HG02623 (cell line): ENCODE results near the gene TBX15.

Experiments
- ATAC-seq: cut with Tn5 transposase; IDR thresholded peaks from one replicate; pipeline ENCODE4 v1.9.1; 2021; ENCODE audit warnings: moderate library complexity; ENCODE audit not compliant: unreplicated experiment

TBX15 gene

DNA sequence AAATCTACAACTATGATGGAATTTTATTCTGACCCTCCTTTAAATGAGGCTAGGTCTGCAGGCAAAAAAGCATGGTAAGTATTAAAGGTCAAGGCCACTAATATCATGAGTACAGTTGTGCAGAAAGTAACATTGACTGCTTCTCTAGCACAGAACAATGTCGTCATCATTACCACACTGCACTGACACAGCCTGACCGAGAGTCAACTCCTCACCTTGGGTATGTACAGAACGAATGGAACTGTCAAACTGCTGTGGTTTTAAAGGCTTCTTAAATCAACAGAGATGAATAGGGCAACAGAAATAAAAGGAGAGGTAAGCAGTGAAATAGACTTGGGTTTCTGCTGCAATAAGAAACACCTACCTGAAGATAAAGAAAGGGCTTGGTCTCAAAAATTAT is 88.8 kb downstream of the TBX15 start:
- no peak for ATAC-seq

- no peak for ATAC-seq
These were observed 89.4 kb downstream of the TBX15 start for GRCh38 chr1:118898712-118899111.

DNA sequence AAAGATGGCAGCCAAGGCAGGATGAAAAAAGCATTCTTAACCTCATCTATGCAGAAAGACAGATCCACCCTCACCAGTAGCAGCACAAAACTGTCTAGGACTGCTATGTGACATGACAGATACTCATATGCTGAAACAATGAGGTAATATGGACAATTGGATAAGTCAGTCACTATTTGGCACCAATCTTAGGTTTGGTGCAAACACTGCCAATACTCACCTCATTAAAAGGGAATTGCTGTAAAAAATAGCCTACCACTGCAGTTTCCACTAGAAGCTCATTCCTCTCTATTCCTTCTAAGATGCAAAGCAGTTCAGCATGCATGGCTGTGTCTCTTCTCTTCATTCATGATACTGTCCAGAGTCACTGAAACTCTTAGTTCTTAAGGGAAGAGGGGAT is 91.7 kb downstream of the TBX15 start:
- no peak for ATAC-seq

GRCh38 chr1:118894836-118895235 is 93.3 kb downstream of the TBX15 start:
- ATAC-seq = no peak

DNA sequence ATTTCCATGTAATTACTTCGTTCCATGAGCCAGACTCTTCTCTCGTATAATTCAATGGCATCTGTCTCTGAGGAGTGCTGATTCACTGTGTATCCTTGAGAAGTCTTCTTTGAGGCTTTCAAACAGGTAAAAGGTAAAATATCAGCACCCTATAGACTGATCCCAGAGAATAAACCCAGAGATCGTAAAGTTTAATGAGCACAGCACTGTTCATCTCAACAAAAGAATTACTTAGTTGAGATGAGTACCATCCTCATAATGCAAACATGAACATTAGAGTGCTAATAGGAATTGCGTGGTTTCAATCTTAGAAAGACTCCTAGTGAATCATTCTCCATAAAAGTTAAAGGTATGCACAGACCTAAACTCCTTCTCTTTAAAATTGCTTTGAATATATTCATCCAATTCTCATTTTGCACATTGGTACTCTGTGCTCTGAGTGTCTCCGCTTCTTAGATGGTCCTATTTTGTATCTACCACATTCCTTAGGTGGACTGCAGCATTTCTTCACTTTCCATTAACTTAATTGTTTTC is 97.2 kb downstream of the TBX15 start:
- no peak for ATAC-seq

- ATAC-seq = no peak
These were observed 103.2 kb downstream of the TBX15 start for GRCh38 chr1:118884946-118885345.

DNA sequence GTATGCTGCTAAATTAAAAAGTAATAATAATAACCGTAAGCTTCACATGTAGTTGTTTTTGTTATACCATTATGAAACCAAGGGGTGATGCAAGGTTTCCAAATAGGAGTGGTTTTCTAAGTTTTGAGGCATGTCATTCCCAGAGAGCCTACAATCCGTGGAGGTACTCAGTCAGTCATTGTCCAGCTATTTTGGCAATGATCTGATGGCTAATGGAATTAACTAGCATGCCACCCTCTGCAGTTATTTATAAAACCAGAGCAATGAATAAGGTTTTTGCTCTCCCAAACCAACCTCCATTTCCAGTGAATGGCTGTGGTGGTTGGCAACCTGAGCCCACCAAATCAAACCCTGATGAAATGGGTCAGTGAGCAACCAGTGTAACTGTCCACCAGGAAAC is 106.4 kb downstream of the TBX15 start:
- ATAC-seq = no peak

DNA sequence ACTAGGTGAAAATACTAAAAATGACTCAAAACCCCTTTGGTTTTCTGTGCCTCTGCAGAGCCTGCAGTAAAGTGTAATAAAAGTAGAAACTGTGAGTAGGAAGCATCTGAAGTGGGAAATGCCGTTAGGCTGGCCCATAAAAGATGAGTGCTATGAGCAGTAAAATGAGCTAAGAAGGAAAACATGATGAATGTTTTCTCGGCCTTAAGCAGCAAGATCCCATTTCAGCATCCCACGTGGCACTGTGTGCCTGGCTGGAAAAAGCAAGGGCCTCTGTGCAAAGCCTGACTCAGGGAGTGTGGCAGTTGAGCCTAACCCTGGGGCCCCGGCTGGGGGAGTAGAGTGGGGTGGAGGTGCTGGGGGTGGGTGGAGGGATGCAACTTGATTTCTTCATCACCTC is 109.5 kb downstream of the TBX15 start:
- no peak for ATAC-seq

DNA sequence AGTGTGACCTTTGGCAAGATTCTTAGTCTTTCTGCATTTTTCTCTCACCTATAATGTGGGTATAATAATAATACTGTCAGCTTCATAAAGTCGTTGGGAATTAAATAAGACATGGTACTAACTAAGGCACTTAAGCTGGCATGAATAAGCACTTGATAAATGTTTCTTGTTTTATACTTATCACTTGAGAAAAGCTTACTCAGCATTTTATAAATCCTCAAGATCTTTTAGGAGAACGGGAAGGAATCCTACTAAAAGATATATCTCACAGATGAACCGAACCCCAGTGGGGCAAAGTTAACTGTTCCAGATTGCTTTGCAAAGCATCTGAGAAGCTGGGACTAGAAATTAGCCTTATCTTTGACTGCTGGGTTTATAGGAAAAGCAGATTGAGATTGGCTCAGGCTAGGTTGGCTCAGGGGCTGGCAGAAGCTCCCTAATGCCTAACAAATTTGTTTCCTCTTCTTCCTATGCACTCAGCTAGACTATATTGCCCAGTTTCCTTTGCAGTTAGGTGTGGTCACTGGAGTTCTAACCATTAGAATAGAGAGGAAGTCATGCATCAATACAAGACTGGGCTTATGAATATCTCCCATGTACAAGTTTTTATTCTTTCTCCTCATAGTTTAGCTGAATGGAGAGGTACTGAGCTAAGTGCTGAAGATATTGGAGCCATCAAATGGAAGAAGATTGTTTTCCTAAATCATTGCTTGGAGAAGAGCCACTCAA is 110.3 kb downstream of the TBX15 start:
- ATAC-seq = no peak

DNA sequence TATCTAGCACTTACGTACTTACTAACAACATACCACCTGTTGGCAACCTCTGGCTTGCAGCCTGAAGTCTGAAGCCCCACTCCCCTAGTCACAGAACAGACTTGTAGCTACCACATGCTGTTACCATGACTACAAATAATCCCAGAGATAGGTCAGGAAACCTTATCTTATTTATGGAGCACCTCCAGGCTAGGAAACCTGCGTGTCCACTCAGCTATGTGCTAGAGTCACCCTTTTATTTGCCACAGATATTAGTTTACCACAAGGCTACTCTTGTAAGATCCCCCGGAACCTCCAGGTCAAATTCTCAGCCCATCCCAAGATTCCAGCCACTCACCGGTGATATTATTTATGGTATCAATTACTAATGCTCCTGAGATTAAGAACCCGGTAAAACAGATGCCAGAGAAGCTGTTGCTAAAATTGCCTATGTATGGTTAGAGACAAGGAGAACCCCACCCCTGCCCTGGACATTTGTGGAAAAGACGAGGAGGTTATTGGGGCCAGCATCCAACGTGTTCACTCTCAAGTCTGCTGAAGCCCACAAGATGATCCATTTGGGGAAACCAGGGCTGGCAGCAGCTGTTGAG is 116.5 kb downstream of the TBX15 start:
- no peak for ATAC-seq

- no peak for ATAC-seq
These were observed 119.8 kb downstream of the TBX15 start for GRCh38 chr1:118868387-118868786.

DNA sequence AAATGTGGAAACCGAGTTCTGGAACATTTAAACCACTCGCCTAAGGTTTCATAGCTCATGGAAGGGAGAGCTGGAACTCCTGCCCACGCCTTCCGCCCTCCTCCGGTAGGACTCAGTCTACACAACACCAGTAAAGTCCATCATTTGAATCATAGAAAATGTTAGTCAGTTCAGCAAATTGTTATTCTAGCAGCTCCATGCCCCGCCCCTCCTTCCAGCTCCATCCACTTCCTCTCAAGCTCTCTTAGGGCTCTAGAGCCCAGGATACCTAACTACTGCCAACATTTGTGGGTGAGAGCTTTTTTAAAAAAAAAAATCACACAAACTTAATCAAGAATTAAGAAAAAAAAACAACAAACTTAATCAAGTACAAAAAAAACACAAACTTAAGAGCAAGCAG is 121.8 kb downstream of the TBX15 start:
- ATAC-seq = no peak

- no peak for ATAC-seq
These were observed 124.5 kb downstream of the TBX15 start for GRCh38 chr1:118863688-118864087.

GRCh38 chr1:118862755-118863154 is 125.4 kb downstream of the TBX15 start:
- no peak for ATAC-seq

DNA sequence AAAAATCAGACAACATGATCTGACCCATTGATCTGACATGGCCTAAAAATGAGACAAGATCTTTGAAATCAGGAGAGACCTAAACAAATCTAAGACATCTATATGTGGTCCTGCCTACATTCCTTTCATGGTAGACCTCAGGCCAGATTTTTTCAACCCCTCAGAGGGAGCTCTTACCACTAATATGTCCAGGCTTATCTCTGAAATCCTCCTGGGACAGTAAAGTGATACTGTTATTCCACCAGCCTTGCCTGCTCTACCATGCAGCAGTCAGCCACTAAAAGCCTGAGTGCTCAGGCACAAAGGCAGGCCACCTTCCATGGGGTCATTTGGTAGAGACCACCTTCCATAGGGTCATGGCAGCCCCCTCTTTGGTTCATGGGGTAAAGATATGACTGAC is 126.9 kb downstream of the TBX15 start:
- ATAC-seq = no peak

DNA sequence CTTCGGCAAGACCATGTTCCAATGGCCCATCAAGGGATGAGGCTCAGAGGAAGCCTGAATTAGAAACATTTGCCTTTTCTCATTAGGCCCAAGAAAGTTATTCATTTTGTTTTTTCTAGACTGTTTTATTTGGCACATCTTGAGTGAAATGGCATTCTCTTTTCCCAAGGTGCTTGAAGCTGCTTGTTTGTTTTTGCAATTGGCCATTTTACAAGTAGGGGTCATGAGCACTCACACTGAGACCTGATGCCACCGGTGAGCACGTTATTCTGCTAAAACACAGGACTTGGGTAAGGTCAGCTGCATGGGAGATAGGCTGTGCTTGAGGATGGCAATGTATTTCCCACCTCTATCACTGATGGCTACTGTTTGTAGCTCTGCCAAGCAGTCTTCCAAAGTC is 128.1 kb downstream of the TBX15 start:
- no peak for ATAC-seq

- no peak for ATAC-seq
These were observed 141.7 kb downstream of the TBX15 start for GRCh38 chr1:118846443-118846842.

- no peak for ATAC-seq
These were observed 145.5 kb downstream of the TBX15 start for GRCh38 chr1:118842452-118843201.

- no peak for ATAC-seq
These were observed 146.6 kb downstream of the TBX15 start for GRCh38 chr1:118841521-118841920.
